Large intestine (tissue), 3 donors: ENCODE measurements around the gene XCL1. TPM values are rescaled to one million over a fixed set of nuclear protein-coding genes. Genes with fewer than 3 reads are reported as not detected.
A peak's percentile ranks its signal among the peaks of the same experiment; 100 is the strongest.
"Not testable (repeated sequence)": the region's sequence is repeated elsewhere in the genome, so short reads cannot be mapped to it uniquely, and the experiment has no call there.

Source experiments
- DNase-seq, 2 donors: peaks; one replicate each; pipeline versions ENCODE4 v3.0.0 to v3.0.0-alpha.2; 2013
- H3K27ac ChIP-seq: one replicate; pipeline ENCODE4 v1.5.1; 2013; ENCODE audit warnings: low read length
- H3K27me3 ChIP-seq: 2 replicates; pipeline ENCODE4 v1.6.1; 2013; ENCODE audit warnings: low read length; ENCODE audit not compliant: control insufficient read depth, insufficient read depth
- H3K36me3 ChIP-seq: 2 replicates; pipeline ENCODE4 v1.6.1; 2013; ENCODE audit warnings: low read length; ENCODE audit not compliant: control insufficient read depth, insufficient read depth
- H3K4me1 ChIP-seq: one replicate; pipeline ENCODE4 v1.6.1; 2013; ENCODE audit warnings: low read length; ENCODE audit not compliant: control insufficient read depth, insufficient read depth
- H3K4me3 ChIP-seq: one replicate; pipeline ENCODE4 v1.5.1; 2013; ENCODE audit warnings: low read length
- H3K9me3 ChIP-seq: one replicate; pipeline ENCODE4 v1.6.1; 2013; ENCODE audit warnings: mild to moderate bottlenecking, low read depth, low read length, moderate library complexity; ENCODE audit not compliant: control insufficient read depth
- WGBS: methylation state at CpG from one replicate; pipeline ENCODE4 v1.1.5; 2013; ENCODE audit warnings: low lambda C conversion rate; ENCODE audit not compliant: insufficient coverage; 5-methylcytosine and 5-hydroxymethylcytosine counted together
- polyA plus RNA-seq: library from polyadenylated mRNA; unstranded; fragments of 120-200 nt; gene quantifications from one replicate; pipeline ENCODE4 v1.2.1, GENCODE V29; 2013

XCL1 gene
- polyA plus RNA-seq, 1 donor: 1.6 TPM

DNA sequence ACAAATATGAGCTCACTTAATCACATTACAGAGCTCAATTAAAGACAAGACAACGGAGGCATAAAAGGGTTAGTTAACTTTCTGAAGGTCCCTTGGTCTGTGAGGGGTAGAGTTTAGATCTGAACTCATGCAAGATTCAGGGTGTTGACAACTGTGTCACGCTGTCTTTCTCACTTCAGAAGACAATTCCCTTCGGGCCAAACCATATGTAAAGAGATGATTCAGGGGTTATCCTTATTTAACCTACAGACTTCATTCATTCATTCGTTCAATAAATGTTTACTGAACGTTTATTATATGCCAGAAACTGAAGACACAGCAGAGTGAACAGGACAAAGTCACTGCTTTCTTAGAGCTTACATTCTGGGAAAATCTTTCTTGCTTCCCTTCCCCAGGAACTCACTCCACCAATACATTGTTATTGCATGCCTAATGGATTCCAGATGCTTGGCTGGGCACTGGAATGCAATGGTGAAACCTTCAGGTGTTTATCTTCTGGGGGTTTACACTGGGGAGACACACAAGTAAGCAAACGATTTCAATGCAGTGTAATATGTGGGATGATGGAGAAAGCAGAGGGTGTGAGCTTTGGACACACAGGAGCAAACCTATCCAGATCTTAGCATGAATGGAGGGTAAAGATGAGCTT is 6.4 kb downstream of the XCL1 start:
- Histone ChIP-seq H3K27me3 (no peaks in the 10 kb centered on the region), H3K4me1 (no peaks in the 10 kb centered on the region), H3K27ac (no peak overlapping the region), H3K9me3 (no peaks in the 10 kb centered on the region), H3K4me3 (no peak overlapping the region), H3K36me3 (no peaks in the 10 kb centered on the region)
- WGBS: no CpG with 5 or more reads among the region's 6 CpGs
- DNase-seq: no peak

DNA sequence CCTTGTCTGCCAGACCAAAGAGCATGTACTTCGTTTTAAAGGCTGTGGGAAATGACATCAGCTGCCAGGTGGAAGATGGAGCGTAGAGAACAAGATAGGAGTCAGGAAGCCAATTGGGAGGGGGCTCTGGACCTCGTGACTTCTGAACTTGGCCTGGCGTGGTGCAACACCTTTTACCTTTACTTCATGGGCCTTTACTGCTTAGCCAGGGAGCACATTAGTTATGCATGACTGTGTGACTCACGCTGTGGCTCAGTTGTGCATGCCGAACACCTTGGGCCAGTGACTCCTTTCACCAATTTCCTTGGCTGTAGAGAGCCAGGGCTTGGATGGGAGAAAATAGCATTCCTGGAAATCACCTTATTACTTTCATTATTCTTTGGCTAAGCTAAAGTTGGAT is 7.2 kb downstream of the XCL1 start:
- WGBS: no CpG with 5 or more reads among the region's 6 CpGs
- no peaks in the 10 kb centered on the region for H3K9me3 ChIP-seq
- H3K4me3 ChIP-seq: no peak overlapping the region
- no peaks in the 10 kb centered on the region for H3K27me3 ChIP-seq
- H3K36me3 ChIP-seq: no peaks in the 10 kb centered on the region
- no peak overlapping the region for H3K27ac ChIP-seq
- no peak for DNase-seq
- H3K4me1 ChIP-seq: no peaks in the 10 kb centered on the region

- no peaks in the 10 kb centered on the region for H3K36me3 ChIP-seq
- no peak overlapping the region for H3K4me3 ChIP-seq
- H3K27me3 ChIP-seq: no peaks in the 10 kb centered on the region
- no peak for DNase-seq
- WGBS: 93% methylated on average over 3 of the region's 3 CpGs
- no peak overlapping the region for H3K27ac ChIP-seq
- H3K9me3 ChIP-seq: no peaks in the 10 kb centered on the region
- no peaks in the 10 kb centered on the region for H3K4me1 ChIP-seq
Observed at GRCh38 chr1:168585191-168585590, 8.8 kb downstream of the XCL1 start.

GRCh38 chr1:168585937-168586336 is 9.5 kb downstream of the XCL1 start:
- H3K27ac ChIP-seq: no peak overlapping the region
- H3K27me3 ChIP-seq: no peaks in the 10 kb centered on the region
- H3K4me1 ChIP-seq: no peaks in the 10 kb centered on the region
- H3K4me3 ChIP-seq: no peak overlapping the region
- WGBS: no CpG with 5 or more reads among the region's 1 CpG
- H3K9me3 ChIP-seq: no peaks in the 10 kb centered on the region
- DNase-seq: no peak
- H3K36me3 ChIP-seq: no peaks in the 10 kb centered on the region

DNA sequence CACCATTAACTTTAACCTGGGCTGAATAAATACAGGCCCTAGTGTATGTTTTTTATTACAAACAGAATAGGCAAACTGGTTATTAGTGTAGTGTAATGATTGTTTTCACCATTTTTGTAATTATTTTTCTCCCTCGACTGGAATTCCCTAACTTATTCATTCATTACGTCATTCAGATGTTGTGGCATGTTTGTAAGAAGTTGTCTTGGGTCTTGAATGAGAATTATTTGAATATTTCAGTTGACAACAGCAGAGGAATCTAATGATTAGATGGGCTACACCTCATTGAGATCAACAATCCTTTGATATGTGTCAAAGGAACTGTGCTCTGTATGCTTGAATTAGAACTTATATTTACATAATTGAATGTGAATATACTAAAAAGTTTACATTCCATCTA is 12.8 kb downstream of the XCL1 start:
- DNase-seq: no peak
- Histone ChIP-seq H3K27me3 (no peaks in the 10 kb centered on the region), H3K4me1 (no peaks in the 10 kb centered on the region), H3K4me3 (no peak overlapping the region), H3K27ac (no peak overlapping the region), H3K9me3 (no peaks in the 10 kb centered on the region), H3K36me3 (no peaks in the 10 kb centered on the region)
- WGBS: 100% methylated on average over 1 of the region's 2 CpGs

- no CpG with 5 or more reads among the region's 5 CpGs for WGBS
- Histone ChIP-seq H3K27ac (no peak overlapping the region), H3K27me3 (peaks cover 2% of the 10 kb centered on the region), H3K4me3 (no peak overlapping the region), H3K4me1 (no peaks in the 10 kb centered on the region), H3K36me3 (no peaks in the 10 kb centered on the region), H3K9me3 (no peaks in the 10 kb centered on the region)
- no peak for DNase-seq
Observed at GRCh38 chr1:168591066-168591465, 14.7 kb downstream of the XCL1 start.

GRCh38 chr1:168591641-168592250 is 15.3 kb downstream of the XCL1 start:
- WGBS: 24% methylated on average over 2 of the region's 2 CpGs

GRCh38 chr1:168595403-168595802 is 19.0 kb downstream of the XCL1 start:
- DNase-seq, H3K27me3 ChIP-seq, H3K27ac ChIP-seq: not testable (repeated sequence)

More at GRCh38 chr1:168591641-168592250, 15.3 kb downstream of the XCL1 start:
- no peaks in the 10 kb centered on the region for H3K4me1 ChIP-seq
- DNase-seq: no peak
- H3K9me3 ChIP-seq: no peaks in the 10 kb centered on the region
- no peak overlapping the region for H3K27ac ChIP-seq
- H3K27me3 ChIP-seq: peaks cover 2% of the 10 kb centered on the region
- no peak overlapping the region for H3K4me3 ChIP-seq
- H3K36me3 ChIP-seq: no peaks in the 10 kb centered on the region

GRCh38 chr1:168598125-168598524 is 21.7 kb downstream of the XCL1 start:
- H3K4me3 ChIP-seq: no peak overlapping the region
- no peak for DNase-seq
- peaks cover 3% of the 10 kb centered on the region for H3K4me1 ChIP-seq
- 100% methylated on average over 1 of the region's 3 CpGs for WGBS
- H3K9me3 ChIP-seq: no peaks in the 10 kb centered on the region
- no peak overlapping the region for H3K27ac ChIP-seq
- H3K36me3 ChIP-seq: no peaks in the 10 kb centered on the region
- H3K27me3 ChIP-seq: peaks cover 2% of the 10 kb centered on the region

More at GRCh38 chr1:168595403-168595802, 19.0 kb downstream of the XCL1 start:
- H3K4me1 ChIP-seq, H3K36me3 ChIP-seq, H3K9me3 ChIP-seq, H3K4me3 ChIP-seq: not testable (repeated sequence)

DNA sequence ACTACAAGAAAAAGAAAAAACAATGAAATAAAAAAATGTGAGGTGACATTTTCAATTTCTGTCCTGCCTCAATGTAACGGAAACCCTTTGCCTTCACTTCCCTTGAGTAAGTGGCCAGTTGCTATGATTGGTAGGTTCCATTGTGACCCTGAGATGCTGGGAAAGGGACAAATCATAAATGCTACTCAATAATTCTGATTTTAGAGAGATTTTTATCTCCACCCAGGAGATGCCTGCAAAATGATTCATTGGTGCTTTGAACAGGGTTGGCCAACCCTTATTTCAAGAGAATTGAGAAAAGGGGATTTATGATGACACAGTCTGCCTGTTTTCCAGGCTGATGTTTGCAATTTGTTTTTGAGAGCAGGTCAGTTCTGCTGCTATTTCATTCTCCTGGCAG is 22.5 kb downstream of the XCL1 start:
- no CpG with 5 or more reads among the region's 1 CpG for WGBS
- H3K27me3 ChIP-seq: peaks cover 2% of the 10 kb centered on the region
- H3K4me1 ChIP-seq: peaks cover 3% of the 10 kb centered on the region
- no peak overlapping the region for H3K27ac ChIP-seq
- no peak overlapping the region for H3K4me3 ChIP-seq
- no peak for DNase-seq
- no peaks in the 10 kb centered on the region for H3K9me3 ChIP-seq
- H3K36me3 ChIP-seq: no peaks in the 10 kb centered on the region

GRCh38 chr1:168599641-168600040 is 23.2 kb downstream of the XCL1 start:
- H3K9me3 ChIP-seq: no peaks in the 10 kb centered on the region
- no CpG with 5 or more reads among the region's 2 CpGs for WGBS
- peaks cover 3% of the 10 kb centered on the region for H3K4me1 ChIP-seq
- no peaks in the 10 kb centered on the region for H3K36me3 ChIP-seq
- H3K27ac ChIP-seq: peak overlapping the region; percentile 16
- H3K4me3 ChIP-seq: no peak overlapping the region
- DNase-seq: peak; percentile 63 to 79
- peaks cover under 1% of the 10 kb centered on the region for H3K27me3 ChIP-seq
